Natural killer cell (primary cell): Measurements from ENCODE around the gene CENPO. TPM values are rescaled to one million over a fixed set of nuclear protein-coding genes. Genes with fewer than 3 reads are reported as not detected.

ENCODE experiments used
- ATAC-seq, 3 donors: fragments of 150-1000 bp in 2 of 3; fragments of 200-7000 bp in 1 of 3; cut with Tn5 transposase; 1 replicate in 1 of 3; 2 replicates in 2 of 3; pipeline ENCODE4 v1.10.0; 2021; ENCODE audit warnings: mild to moderate bottlenecking in 2 of 3, moderate library complexity in 2 of 3
- DNase-seq, 2 donors: peaks; one replicate each; pipeline versions ENCODE4 v3.0.0 to v3.0.0-alpha.2; 2013 to 2021; ENCODE audit warnings: mixed read lengths in 1 of 2
- H3K27ac ChIP-seq: one replicate; pipeline ENCODE4 v1.5.1; 2013; ENCODE audit warnings: mild to moderate bottlenecking, low read length
- H3K27me3 ChIP-seq: one replicate; pipeline ENCODE4 v1.6.1; 2013; ENCODE audit warnings: low read length; ENCODE audit not compliant: control insufficient read depth, insufficient read depth
- H3K36me3 ChIP-seq: one replicate; pipeline ENCODE4 v1.6.1; 2013; ENCODE audit warnings: low read length; ENCODE audit not compliant: control insufficient read depth, insufficient read depth
- H3K4me1 ChIP-seq: one replicate; pipeline ENCODE4 v1.6.1; 2013; ENCODE audit warnings: low read length; ENCODE audit not compliant: control insufficient read depth, insufficient read depth
- H3K4me3 ChIP-seq: one replicate; pipeline ENCODE4 v1.5.1; 2013; ENCODE audit warnings: low read length
- H3K9me3 ChIP-seq: one replicate; pipeline ENCODE4 v1.6.1; 2013; ENCODE audit warnings: low read length; ENCODE audit not compliant: control insufficient read depth, insufficient read depth
- H3K27ac Mint-ChIP-seq, 2 donors: one replicate each; pipeline ENCODE4 v1.8.0; 2022; ENCODE audit warnings: mild to moderate bottlenecking in 2 of 2, mixed read lengths in 2 of 2, moderate library complexity in 1 of 2
- H3K27me3 Mint-ChIP-seq, 2 donors: one replicate each; pipeline ENCODE4 v1.8.0; 2022; ENCODE audit warnings: low read depth in 2 of 2, mixed read lengths in 2 of 2
- H3K36me3 Mint-ChIP-seq: one replicate; pipeline ENCODE4 v1.8.0; 2022; ENCODE audit warnings: mixed read lengths
- H3K4me1 Mint-ChIP-seq, 2 donors: one replicate each; pipeline ENCODE4 v1.8.0; 2022; ENCODE audit warnings: mixed read lengths in 2 of 2
- H3K4me3 Mint-ChIP-seq: one replicate; pipeline ENCODE4 v1.8.0; 2022; ENCODE audit warnings: mild to moderate bottlenecking, moderate library complexity, mixed read lengths
- H3K9me3 Mint-ChIP-seq, 2 donors: one replicate each; pipeline ENCODE4 v1.8.0; 2022; ENCODE audit warnings: mixed read lengths in 2 of 2
- WGBS: methylation state at CpG from one replicate; pipeline ENCODE4 v1.1.7; 2013; ENCODE audit warnings: missing lambda C conversion rate; ENCODE audit not compliant: insufficient coverage; 5-methylcytosine and 5-hydroxymethylcytosine counted together
- intact Hi-C: fragments of 100-400 bp; cut with micrococcal nuclease; formaldehyde crosslinking; loops from one replicate; pipeline ENCODE4 v1.14.2; 2022
- total RNA-seq, 4 donors: library from RNA; stranded (reverse); fragments of 120-200 nt in 1 of 4; gene quantifications; one replicate each; pipeline versions ENCODE4 v1.2.3 to v1.2.4, GENCODE V29; 2013 to 2022
- TF ChIP-seq, protein P1 (sequence below): fragments of 200-600 bp; IDR thresholded peaks from one replicate; pipeline ENCODE4 v1.8.0; 2022; ENCODE audit warnings: antibody characterized with exemption

CENPO gene
- total RNA-seq, 3 donors from 2014 or later (not counting 1 experiment from before 2014, with no cell fraction given): 8.1 to 15.1 (median 11.2) TPM

DNA sequence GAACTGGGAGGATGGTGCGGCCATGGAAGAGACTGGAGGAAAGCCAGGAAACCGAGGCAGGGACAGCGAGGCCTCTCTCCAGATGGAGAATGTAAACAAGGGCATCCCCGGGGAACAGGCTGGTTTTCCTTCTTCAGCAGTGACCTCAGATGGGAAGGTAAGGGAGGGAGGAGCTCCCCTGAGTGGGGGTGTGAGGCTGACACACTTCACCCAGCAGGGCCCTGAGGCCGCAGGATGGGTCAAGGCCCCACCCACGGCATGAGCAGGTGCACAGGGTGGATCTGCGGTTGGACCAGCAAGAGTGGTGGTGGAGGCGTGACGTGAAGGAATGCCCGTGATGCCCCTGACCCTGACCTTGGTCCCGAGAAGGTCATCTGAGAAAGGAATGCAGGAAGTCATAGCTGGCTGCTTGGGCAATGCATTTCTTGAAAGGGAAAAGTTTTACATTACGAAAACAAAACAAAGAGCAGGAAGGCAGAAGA, 78.7 kb downstream of the CENPO start:
- ATAC-seq: no peak
- H3K4me1 Mint-ChIP-seq: no peaks in the 10 kb centered on the region

More for the DNA sequence above, 78.7 kb downstream of the CENPO start:
- H3K27me3 Mint-ChIP-seq: no peaks in the 10 kb centered on the region
- DNase-seq: no peak
- H3K4me3 Mint-ChIP-seq: no peak overlapping the region
- peaks cover 2% of the 10 kb centered on the region for H3K36me3 ChIP-seq
- no peaks in the 10 kb centered on the region for H3K27me3 ChIP-seq
- no peaks in the 10 kb centered on the region for H3K36me3 Mint-ChIP-seq
- H3K27ac Mint-ChIP-seq: no peak overlapping the region
- no peaks in the 10 kb centered on the region for H3K9me3 ChIP-seq
- H3K27ac ChIP-seq: no peak overlapping the region
- intact Hi-C loops: no loop called here
- H3K9me3 Mint-ChIP-seq: no peaks in the 10 kb centered on the region
- H3K4me1 ChIP-seq: no peaks in the 10 kb centered on the region
- TF ChIP-seq, protein P1, sequence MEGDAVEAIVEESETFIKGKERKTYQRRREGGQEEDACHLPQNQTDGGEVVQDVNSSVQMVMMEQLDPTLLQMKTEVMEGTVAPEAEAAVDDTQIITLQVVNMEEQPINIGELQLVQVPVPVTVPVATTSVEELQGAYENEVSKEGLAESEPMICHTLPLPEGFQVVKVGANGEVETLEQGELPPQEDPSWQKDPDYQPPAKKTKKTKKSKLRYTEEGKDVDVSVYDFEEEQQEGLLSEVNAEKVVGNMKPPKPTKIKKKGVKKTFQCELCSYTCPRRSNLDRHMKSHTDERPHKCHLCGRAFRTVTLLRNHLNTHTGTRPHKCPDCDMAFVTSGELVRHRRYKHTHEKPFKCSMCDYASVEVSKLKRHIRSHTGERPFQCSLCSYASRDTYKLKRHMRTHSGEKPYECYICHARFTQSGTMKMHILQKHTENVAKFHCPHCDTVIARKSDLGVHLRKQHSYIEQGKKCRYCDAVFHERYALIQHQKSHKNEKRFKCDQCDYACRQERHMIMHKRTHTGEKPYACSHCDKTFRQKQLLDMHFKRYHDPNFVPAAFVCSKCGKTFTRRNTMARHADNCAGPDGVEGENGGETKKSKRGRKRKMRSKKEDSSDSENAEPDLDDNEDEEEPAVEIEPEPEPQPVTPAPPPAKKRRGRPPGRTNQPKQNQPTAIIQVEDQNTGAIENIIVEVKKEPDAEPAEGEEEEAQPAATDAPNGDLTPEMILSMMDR: no peak
- H3K4me3 ChIP-seq: no peak overlapping the region
- 95% methylated on average over 12 of the region's 12 CpGs for WGBS

Other genes with a start within 250 kb of the CENPO start
- 10 to 100 TPM; 12.7 to 22.9 (median 15.9) TPM for gene PTRHD1, start within 50 bp of the CENPO start, total RNA-seq
- 1 to 10 TPM; 5.4 to 9.2 (median 7.6) TPM for gene ADCY3, start 126.8 kb downstream of the CENPO start, total RNA-seq
- gene DNAJC27, start 178.5 kb downstream of the CENPO start, total RNA-seq: 10 to 100 TPM; 14.1 to 19.7 (median 16.6) TPM
- gene EFR3B, start 248.7 kb downstream of the CENPO start, total RNA-seq: under 1 TPM in 1 of 3 donors, not detected in 2; 0.05 TPM